ENCODE data around the gene SPATA31C2.
A peak's percentile ranks its signal among the peaks of the same experiment; 100 is the strongest.
"Not testable (repeated sequence)": the region's sequence is repeated elsewhere in the genome, so short reads cannot be mapped to it uniquely, and the experiment has no call there.

Gene SPATA31C2

GRCh38 chr9:88138375-88138774 is at the start of gene SPATA31C2:
Gene SPATA31C2, minus strand, starts transcription at chr9:88138475. Its CDS starts 29 bp downstream, at chr9:88138446.
- not testable (repeated sequence) for DNase-seq (ENCODE audit: low read depth in 2 of 2)

DNA sequence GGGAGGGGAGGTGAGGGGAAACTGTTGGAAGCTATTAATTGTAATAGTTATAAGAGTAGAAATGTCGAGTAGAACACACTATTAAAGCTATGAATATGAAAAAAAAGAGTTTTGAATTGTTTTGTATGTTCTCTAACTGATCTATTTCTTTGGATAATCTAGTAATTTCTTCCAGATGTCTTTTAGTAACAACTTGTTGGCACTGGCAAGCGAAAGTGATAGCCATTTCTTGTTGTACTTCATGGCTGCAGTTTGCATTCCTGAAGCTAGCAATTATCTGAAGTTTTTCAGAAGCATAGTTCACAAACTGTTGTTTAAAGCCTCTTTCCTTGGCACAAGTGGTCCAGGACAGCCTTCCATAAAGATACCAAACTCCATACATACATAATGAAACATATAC is 49.4 kb upstream of the SPATA31C2 start:
- no peak for DNase-seq (ENCODE audit: low read depth in 2 of 2)

DNA sequence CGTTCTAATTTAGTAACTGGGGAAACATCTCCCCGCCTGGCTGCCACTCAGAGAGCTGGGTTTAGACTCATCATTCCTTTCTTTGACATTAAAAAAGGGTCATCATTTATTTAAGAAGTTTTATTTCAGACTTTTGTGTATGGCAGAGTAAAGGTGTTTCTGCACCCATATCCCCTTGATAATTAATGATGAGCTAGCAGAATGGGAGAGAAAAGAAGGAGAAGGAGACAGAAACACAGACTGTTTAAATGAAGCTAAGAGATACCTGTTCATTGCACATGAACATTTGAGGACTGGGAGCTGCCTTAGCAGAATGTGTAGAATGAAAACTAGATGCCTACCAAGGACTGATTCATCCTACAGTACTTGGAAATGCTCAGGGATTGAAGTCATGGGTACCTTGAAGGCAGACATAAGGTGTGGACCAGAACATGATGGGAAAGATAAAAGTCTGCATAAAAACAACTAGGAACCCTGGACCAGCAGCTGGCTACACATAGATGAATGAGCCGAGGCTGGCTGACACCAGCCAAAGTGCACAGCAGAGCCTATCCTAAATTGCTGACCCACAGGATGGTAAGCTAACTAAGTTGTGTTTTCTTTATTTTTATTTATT is 48.3 kb upstream of the SPATA31C2 start:
- DNase-seq (ENCODE audit: low read depth in 2 of 2) = no peak

DNA sequence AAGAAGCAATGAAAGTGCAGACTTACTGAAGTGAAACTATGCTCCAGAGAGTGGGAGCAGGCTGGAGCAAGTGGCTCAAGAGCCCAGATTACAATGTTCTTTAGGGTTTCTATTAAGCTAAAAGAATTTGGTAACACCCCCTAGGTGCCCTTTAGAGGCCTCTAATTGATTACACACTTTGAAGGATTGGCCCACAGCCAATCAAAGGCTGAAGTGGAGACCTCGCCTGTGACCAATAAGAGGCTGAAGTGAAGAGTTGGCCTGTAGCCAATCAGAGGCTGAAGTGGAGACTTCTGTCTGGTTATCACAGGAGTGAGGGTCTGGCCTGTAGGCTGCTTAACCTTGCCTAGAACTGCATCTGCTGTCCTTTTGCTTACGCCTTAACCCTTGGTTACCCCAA is 46.7 kb upstream of the SPATA31C2 start:
- no peak for DNase-seq (ENCODE audit: low read depth in 2 of 2)

GRCh38 chr9:88183798-88184495 is 45.7 kb upstream of the SPATA31C2 start:
- DNase-seq (ENCODE audit: low read depth in 2 of 2) = no peak

GRCh38 chr9:88182501-88182900 is 44.2 kb upstream of the SPATA31C2 start:
- no peak for DNase-seq (ENCODE audit: low read depth in 2 of 2)

- no peak for DNase-seq (ENCODE audit: low read depth in 2 of 2)
Measured at GRCh38 chr9:88180081-88180765, 41.9 kb upstream of the SPATA31C2 start.

DNA sequence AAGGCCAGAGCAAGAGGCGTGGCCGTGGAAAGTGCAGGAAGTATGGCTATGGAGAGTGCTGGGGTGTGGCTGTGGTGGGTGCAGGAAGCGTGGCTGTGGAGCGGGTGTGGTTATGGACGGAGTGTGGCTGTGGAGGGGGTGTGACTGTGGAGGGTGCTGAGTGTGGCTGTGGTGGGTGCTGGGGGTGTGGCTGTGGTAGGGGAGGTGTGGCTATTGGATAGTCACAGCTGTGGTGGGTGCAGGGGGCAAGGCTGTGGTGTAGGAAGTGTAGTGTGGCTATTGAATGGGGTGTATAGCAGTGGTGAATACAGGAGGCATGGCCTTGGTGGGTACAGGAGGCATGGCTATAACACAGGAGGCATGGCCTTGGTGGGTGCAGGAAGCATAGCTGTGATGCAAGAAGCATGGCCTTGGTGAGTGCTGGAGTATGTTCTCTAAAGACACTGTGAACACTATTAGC is 40.8 kb upstream of the SPATA31C2 start:
- DNase-seq (ENCODE audit: low read depth in 2 of 2) = no peak

DNA sequence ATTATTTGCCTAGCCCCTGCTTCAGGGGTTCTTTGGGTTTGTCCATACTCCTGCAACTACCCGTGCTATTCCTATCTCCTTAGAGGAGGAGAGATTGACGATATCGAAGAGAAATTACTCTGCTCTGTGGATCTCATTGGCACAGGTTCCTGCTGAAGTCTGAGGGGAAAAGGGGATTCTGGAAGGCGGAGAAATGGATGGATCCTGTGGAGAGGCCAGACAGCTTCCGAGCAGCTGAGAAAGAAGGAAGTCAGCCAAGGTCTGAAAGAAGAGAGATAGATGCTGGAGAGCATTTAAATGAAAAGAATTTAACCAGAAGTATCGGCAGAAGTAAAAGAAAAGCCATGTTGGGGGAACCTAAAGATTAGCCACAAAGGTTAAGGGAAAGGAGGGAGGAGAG is 40.4 kb upstream of the SPATA31C2 start:
- DNase-seq (ENCODE audit: low read depth in 2 of 2) = no peak

- DNase-seq (ENCODE audit: low read depth in 2 of 2) = no peak
Measured at GRCh38 chr9:88177371-88177770, 39.1 kb upstream of the SPATA31C2 start.

DNA sequence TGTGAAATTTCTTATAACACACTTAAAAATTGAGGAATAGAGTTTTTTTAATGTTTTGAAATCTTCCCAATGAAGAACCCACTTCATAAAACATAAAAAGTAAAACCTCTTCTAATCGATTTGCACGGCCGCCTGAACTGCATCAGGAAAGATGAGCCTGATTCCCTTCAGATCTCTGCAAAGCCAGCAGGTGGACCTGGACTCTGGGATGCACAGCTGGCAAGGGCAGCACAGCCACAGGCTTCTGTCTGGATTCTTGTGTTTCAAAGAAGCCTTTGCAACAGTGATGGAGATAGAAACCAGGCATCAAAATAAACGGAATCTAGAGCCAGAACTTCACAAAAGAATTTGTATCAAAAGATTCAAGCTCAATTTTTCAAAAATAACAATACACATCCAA is 36.0 kb upstream of the SPATA31C2 start:
- DNase-seq (ENCODE audit: low read depth in 2 of 2) = no peak

- DNase-seq (ENCODE audit: low read depth in 2 of 2) = peak; percentile 31 to 33
Measured at GRCh38 chr9:88173378-88173999, 35.2 kb upstream of the SPATA31C2 start.

DNA sequence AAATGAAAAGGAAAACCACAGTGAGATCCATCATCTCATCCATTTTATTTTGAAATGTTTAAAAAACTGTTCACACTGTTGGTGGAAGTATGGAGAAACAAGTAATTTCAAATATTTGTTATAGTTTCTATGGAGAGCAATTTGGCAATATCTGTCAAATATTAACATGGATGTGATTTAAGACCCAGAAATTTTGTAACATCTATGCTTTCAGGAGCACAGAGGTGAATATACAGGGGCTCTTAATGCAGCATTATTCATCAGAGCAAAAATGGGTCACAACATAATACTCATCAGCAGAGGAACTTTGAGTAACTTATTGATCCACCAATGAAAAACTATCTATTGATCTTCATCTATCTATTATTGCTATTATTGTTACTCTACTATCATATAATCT is 31.4 kb upstream of the SPATA31C2 start:
- no peak for DNase-seq (ENCODE audit: low read depth in 2 of 2)

DNA sequence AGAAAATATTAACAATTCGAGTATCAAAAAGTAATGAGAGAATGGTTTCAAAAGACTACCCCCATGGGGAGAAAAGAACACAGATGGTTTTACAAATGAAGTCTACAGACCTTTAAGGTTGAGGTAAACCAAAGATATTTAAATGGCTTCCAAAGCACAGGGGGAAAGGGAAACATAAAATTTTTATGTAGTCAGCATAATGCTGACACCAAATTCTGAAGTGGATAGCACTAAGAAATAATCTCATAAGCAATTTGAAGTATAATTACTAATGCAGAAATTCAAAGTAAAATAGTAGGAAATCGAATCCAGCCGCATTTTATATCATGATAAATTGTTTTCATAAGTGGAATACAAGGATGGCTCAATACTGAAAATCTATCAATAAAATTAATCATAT is 30.3 kb upstream of the SPATA31C2 start:
- DNase-seq (ENCODE audit: low read depth in 2 of 2) = no peak

DNA sequence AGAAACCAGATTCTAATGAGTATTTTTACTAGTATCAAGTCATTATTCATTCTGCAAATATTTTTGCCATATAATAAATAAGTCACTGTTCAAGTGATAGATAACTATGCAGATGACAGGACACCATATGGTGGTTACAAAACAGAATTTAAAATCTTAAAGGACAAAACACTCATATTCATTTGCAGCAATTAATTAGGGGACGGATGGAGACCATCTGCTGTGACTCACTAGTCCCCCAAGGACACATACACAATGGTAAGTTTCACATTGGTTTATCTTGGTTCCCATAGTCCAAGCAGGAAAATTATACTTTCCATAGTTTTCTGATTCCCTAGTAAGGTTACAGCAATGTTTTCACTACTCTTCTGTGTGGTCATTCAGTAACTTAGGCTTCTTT is 28.4 kb upstream of the SPATA31C2 start:
- no peak for DNase-seq (ENCODE audit: low read depth in 2 of 2)

DNA sequence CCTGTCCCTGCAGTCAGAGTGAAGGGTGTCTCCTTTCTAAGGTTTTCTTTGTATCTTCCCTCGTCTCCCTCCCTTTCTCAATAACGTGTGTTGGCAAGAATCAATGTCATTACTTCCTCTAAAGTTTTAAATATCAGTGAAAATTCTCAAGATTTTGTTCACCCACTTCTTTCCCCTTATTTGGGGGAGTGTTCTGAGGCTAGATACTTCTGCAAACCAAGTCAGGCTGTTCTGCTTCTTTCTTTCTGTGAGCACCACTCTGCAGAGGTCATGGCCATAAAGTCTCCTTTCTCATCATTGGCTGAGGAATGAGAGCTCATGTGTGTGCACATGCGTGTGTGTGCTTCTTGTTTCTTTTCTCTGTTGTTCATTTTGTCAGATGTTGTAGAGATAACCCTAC is 26.6 kb upstream of the SPATA31C2 start:
- no peak for DNase-seq (ENCODE audit: low read depth in 2 of 2)

GRCh38 chr9:88161144-88161543 is 22.9 kb upstream of the SPATA31C2 start:
- no peak for DNase-seq (ENCODE audit: low read depth in 2 of 2)

DNA sequence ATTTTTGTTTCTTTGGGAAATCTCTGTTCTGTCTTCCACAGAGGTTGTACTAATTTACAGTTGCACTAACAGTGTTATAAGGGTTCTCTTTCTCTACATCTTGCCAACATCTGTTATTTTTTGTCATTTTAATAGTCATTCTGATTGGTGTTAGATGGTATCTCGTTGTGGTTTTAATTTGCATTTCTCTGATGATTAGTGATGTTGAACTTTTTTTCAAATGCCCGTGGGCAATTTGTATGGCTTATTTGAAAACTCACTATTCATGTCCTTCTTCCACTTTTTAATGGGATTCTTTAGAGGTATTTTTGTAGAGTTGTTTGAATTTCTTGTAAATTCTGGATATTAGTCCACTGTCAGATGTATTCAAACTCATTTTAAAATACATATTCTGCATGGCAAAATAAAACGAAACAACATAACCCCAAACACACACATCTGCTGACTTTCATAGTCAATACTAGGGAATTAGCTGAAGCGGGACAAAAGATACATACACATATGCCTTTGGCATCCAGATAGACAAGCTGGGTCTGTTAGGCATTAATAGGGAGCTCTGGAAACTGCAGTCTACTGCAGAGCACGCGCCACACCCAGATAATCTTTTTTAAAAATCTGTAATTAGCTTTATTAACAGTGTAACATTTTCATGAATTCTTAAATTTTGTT is 5.8 kb upstream of the SPATA31C2 start:
- no peak for DNase-seq (ENCODE audit: low read depth in 2 of 2)

DNA sequence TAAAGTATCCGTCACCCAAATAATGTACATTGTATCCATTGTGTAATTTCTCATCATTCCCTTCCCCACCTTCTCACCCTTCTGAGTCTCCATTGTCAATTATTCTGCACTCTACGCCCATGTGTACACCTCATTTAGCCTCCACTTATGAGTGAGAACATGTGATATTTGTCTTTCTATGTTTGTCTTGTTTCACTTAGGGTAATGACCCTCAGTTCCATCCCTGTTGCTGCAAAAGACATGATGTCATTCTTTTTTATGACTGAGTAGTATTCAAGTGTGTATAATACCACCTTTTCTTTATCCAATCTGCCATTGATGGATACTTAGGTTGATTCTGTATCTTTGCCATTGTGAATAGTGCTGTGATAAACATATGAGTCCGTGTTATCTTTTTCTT is 4.9 kb upstream of the SPATA31C2 start:
- DNase-seq (ENCODE audit: low read depth in 2 of 2) = no peak

DNA sequence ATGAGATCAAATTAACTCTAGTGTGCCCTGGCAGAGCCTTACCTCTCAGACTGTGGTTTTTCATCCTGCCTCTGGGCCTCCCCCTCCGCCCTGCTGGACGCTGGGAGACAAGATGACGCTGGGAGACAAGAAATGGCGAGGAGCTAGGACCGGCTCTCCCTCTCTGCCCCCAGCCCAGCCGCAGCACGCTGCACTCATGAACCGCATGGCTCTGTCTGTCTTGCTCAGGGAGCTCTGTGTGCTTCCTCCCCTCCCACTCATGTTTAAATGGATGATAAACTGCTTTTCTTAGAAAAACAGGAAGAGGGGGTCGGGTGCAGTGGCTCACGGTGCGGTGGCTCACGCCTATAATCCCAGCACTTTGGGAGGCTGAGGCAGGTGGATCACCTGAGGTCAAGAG is 4.7 kb downstream of the SPATA31C2 start:
- DNase-seq (ENCODE audit: low read depth in 2 of 2) = not testable (repeated sequence)

DNA sequence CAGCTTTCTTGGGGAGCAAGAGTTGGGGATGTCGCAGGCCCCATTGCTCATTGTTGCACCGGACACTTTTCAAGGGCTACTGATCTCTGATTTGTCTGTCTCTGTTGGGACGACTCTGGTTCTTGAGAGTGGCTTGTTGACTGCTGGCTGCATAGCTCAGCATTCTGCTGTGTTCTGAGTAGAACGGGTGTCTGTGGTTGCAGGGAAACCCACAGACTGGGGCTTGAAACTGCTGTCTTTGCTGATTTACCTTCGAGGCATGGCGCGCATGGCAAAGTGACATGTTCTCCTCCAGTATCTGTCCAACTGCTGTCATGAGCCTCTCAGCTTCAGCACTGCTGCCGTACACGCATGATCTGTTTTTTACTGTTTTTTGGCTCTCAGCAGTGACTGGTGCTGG is 8.7 kb downstream of the SPATA31C2 start:
- not testable (repeated sequence) for DNase-seq (ENCODE audit: low read depth in 2 of 2)
